ENCODE results near the gene COL27A1.

DNA sequence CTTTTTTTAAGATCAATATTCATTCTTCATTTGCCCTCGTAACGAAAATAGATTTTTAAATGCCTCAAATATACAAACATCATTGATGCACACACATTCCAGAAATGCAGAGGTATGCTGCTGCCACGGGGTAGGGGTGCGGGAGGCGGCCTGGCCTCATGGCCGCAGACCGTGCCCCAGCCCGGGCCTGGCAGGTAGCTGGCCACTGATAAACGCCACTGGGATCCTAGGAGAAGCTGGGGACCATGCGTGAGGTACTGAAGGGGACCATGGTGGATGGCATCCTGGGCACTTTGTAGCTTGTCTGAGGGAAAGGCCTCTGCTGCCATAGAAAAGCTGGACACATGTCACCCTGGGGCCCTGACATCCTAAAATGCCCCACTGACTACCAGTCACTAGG is 180.8 kb downstream of the COL27A1 start:
- TF ChIP-seq TAF1 (IDR thresholded peaks at IDR 0.05; ENCODE audit: borderline replicate concordance, insufficient read depth, low read length) (no peak), POLR2AphosphoS5 (IDR thresholded peaks at IDR 0.05; ENCODE audit: low read depth, low read length) (no peak), SIN3A (IDR thresholded peaks at IDR 0.05; ENCODE audit: borderline replicate concordance, insufficient read depth, low read length) (no peak), FOXP2 (optimal IDR thresholded peaks at IDR 0.05; ENCODE audit: borderline replicate concordance, extremely low read depth, extremely low read length, insufficient read depth) (no peak)
- TF ChIP-seq, protein P1, sequence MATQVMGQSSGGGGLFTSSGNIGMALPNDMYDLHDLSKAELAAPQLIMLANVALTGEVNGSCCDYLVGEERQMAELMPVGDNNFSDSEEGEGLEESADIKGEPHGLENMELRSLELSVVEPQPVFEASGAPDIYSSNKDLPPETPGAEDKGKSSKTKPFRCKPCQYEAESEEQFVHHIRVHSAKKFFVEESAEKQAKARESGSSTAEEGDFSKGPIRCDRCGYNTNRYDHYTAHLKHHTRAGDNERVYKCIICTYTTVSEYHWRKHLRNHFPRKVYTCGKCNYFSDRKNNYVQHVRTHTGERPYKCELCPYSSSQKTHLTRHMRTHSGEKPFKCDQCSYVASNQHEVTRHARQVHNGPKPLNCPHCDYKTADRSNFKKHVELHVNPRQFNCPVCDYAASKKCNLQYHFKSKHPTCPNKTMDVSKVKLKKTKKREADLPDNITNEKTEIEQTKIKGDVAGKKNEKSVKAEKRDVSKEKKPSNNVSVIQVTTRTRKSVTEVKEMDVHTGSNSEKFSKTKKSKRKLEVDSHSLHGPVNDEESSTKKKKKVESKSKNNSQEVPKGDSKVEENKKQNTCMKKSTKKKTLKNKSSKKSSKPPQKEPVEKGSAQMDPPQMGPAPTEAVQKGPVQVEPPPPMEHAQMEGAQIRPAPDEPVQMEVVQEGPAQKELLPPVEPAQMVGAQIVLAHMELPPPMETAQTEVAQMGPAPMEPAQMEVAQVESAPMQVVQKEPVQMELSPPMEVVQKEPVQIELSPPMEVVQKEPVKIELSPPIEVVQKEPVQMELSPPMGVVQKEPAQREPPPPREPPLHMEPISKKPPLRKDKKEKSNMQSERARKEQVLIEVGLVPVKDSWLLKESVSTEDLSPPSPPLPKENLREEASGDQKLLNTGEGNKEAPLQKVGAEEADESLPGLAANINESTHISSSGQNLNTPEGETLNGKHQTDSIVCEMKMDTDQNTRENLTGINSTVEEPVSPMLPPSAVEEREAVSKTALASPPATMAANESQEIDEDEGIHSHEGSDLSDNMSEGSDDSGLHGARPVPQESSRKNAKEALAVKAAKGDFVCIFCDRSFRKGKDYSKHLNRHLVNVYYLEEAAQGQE (IDR thresholded peaks at IDR 0.05; ENCODE audit: insufficient read depth in 1 of 2, low read depth in 2 of 2, low read length in 2 of 2): no peak
